ENCODE measurements around the gene CCDC66. TPM values are rescaled to one million over a fixed set of nuclear protein-coding genes. Genes with fewer than 3 reads are reported as not detected.
"Not testable (repeated sequence)": the region's sequence is repeated elsewhere in the genome, so short reads cannot be mapped to it uniquely, and the experiment has no call there.

The CCDC66 gene
- total RNA-seq, 6 experiments from 2014 or later = 9.0 to 10.2 (median 9.5) TPM

GRCh38 chr3:56547486-56547885 lies 9.5 kb upstream of the CCDC66 start:
- Mint-ChIP-seq H3K27me3 (ENCODE audit: insufficient read depth) (peaks cover 25% of the 10 kb centered on the region), H3K9me3 (no peaks in the 10 kb centered on the region), H3K4me1 (ENCODE audit: low read depth) (no peaks in the 10 kb centered on the region), H3K4me3 (no peak overlapping the region), H3K36me3 (ENCODE audit: low read depth) (no peaks in the 10 kb centered on the region), H3K27ac (no peak overlapping the region)
- TF ChIP-seq, protein P1, sequence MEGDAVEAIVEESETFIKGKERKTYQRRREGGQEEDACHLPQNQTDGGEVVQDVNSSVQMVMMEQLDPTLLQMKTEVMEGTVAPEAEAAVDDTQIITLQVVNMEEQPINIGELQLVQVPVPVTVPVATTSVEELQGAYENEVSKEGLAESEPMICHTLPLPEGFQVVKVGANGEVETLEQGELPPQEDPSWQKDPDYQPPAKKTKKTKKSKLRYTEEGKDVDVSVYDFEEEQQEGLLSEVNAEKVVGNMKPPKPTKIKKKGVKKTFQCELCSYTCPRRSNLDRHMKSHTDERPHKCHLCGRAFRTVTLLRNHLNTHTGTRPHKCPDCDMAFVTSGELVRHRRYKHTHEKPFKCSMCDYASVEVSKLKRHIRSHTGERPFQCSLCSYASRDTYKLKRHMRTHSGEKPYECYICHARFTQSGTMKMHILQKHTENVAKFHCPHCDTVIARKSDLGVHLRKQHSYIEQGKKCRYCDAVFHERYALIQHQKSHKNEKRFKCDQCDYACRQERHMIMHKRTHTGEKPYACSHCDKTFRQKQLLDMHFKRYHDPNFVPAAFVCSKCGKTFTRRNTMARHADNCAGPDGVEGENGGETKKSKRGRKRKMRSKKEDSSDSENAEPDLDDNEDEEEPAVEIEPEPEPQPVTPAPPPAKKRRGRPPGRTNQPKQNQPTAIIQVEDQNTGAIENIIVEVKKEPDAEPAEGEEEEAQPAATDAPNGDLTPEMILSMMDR (IDR thresholded peaks at IDR 0.05) = peak; percentile 51; the same call in 1 of the 2 replicates
- DNase-seq = no peak

- Mint-ChIP-seq H3K9me3 (no peaks in the 10 kb centered on the region), H3K27me3 (ENCODE audit: insufficient read depth) (peaks cover 2% of the 10 kb centered on the region), H3K4me1 (ENCODE audit: low read depth) (peaks cover 22% of the 10 kb centered on the region), H3K27ac (peak overlapping the region; percentile 94), H3K4me3 (peak overlapping the region; percentile 96), H3K36me3 (ENCODE audit: low read depth) (peaks cover 11% of the 10 kb centered on the region)
- TF ChIP-seq, protein P1 (IDR thresholded peaks at IDR 0.05) = peak; percentile 46
- no peak for DNase-seq
Observed at GRCh38 chr3:56557831-56558170, 826 bp downstream of the CCDC66 start.

DNA sequence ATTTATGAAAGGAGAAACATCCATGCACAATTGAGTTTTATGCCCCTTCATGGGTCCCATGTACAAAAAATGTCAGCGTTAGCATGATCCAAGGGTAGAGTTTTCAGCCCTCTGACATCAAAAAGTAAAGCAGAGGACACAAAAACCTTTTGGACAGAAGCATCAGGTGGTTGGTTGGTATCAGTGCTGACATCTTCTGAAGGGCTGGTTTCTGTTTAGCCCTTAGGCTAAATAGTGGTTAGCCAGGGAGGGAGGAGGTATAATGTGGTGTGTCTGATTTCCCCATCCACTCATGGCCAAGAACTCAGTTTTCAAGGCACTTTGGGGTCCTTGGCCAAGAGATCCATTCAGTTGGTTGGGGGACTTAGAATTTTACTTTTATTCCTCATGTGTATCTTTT lies 16.5 kb downstream of the CCDC66 start:
- TF ChIP-seq, protein P1 (IDR thresholded peaks at IDR 0.05) = no peak
- H3K4me3 Mint-ChIP-seq = no peak overlapping the region
- H3K27me3 Mint-ChIP-seq (ENCODE audit: insufficient read depth) = no peaks in the 10 kb centered on the region
- H3K4me1 Mint-ChIP-seq (ENCODE audit: low read depth) = no peaks in the 10 kb centered on the region
- H3K9me3 Mint-ChIP-seq = no peaks in the 10 kb centered on the region
- DNase-seq = no peak
- H3K27ac Mint-ChIP-seq = no peak overlapping the region
- peaks cover 59% of the 10 kb centered on the region for H3K36me3 Mint-ChIP-seq (ENCODE audit: low read depth)

- peaks cover 44% of the 10 kb centered on the region for H3K36me3 Mint-ChIP-seq (ENCODE audit: low read depth)
- not testable (repeated sequence) for H3K9me3 Mint-ChIP-seq; H3K27ac Mint-ChIP-seq; DNase-seq; H3K4me3 Mint-ChIP-seq; H3K27me3 Mint-ChIP-seq (ENCODE audit: insufficient read depth); H3K4me1 Mint-ChIP-seq (ENCODE audit: low read depth)
Observed at GRCh38 chr3:56581941-56582340, 25.0 kb downstream of the CCDC66 start.

- H3K4me1 Mint-ChIP-seq (ENCODE audit: low read depth); H3K4me3 Mint-ChIP-seq; DNase-seq; H3K9me3 Mint-ChIP-seq; H3K27me3 Mint-ChIP-seq (ENCODE audit: insufficient read depth); H3K27ac Mint-ChIP-seq: not testable (repeated sequence)
- H3K36me3 Mint-ChIP-seq (ENCODE audit: low read depth) = peaks cover 23% of the 10 kb centered on the region
Observed at GRCh38 chr3:56584275-56584674, 27.3 kb downstream of the CCDC66 start.

GRCh38 chr3:56590814-56591213 lies 33.8 kb downstream of the CCDC66 start:
- H3K4me3 Mint-ChIP-seq = no peak overlapping the region
- H3K27ac Mint-ChIP-seq = peak overlapping the region; percentile 15; the same call in 1 of the 2 replicates
- H3K4me1 Mint-ChIP-seq (ENCODE audit: low read depth) = peaks cover 17% of the 10 kb centered on the region
- TF ChIP-seq, protein P1 (IDR thresholded peaks at IDR 0.05) = no peak
- 0 out of 2 replicates have a peak, but pooled peaks cover 4% of the 10 kb centered on the region for H3K36me3 Mint-ChIP-seq (ENCODE audit: low read depth)
- DNase-seq = no peak
- no peaks in the 10 kb centered on the region; the same call in none of the 2 replicates for H3K27me3 Mint-ChIP-seq (ENCODE audit: insufficient read depth)
- no peaks in the 10 kb centered on the region for H3K9me3 Mint-ChIP-seq

DNA sequence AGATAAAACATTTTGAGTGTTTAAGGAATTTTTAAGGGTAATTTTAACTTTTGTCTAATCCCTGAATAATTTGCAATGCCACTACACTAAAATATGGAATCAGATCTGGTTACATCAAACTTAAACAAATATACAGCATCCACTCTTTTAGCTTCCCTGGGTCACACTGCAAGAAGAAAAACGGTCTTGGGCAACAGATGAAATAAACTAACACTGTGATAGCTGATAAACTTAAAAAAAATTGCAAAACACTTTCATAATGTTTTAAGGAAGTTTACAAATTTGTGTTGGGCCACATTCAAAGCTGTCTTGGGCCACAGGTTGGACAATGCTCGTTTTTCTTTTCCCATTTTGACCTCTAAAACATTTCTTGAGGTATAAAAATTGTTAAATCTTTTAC lies 34.3 kb downstream of the CCDC66 start:
- Mint-ChIP-seq H3K9me3 (no peaks in the 10 kb centered on the region), H3K4me1 (ENCODE audit: low read depth) (peaks cover 17% of the 10 kb centered on the region), H3K4me3 (no peak overlapping the region), H3K27ac (0 out of 2 replicates have a peak overlapping the region, but pooled peaks have one; percentile 0), H3K27me3 (ENCODE audit: insufficient read depth) (no peaks in the 10 kb centered on the region; the same call in none of the 2 replicates), H3K36me3 (ENCODE audit: low read depth) (peaks cover 6% of the 10 kb centered on the region; the same call in 1 of the 2 replicates)
- DNase-seq = no peak
- TF ChIP-seq, protein P1 (IDR thresholded peaks at IDR 0.05) = no peak

All from HFFc6 (cell line).